Neural progenitor cell (in vitro differentiated cells): ENCODE measurements around the gene DGKE. TPM values are rescaled to one million over a fixed set of nuclear protein-coding genes. Genes with fewer than 3 reads are reported as not detected.

Experiments used
- DNase-seq: peaks from one replicate; pipeline ENCODE4 v3.0.0-alpha.2; 2016; ENCODE audit warnings: low spot score
- H2AFZ ChIP-seq: fragments of 200-600 bp; sonication (generic); replicated peaks from 2 replicates; pipeline ENCODE4 v1.6.1; 2016; ENCODE audit warnings: antibody characterized with exemption
- H3F3A ChIP-seq: fragments of 200-600 bp; sonication (generic); 2 replicates; pipeline ENCODE4 v1.6.1; 2016; ENCODE audit warnings: antibody characterized with exemption, low read depth
- H3K27ac ChIP-seq: fragments of 200-600 bp; sonication (generic); 2 replicates; pipeline ENCODE4 v1.5.1; 2016; ENCODE audit warnings: mild to moderate bottlenecking
- H3K27me3 ChIP-seq: fragments of 200-600 bp; sonication (generic); 2 replicates; pipeline ENCODE4 v1.6.1; 2016; ENCODE audit warnings: mild to moderate bottlenecking, moderate library complexity
- H3K36me3 ChIP-seq: fragments of 200-600 bp; sonication (generic); 2 replicates; pipeline ENCODE4 v1.5.1; 2016
- H3K4me1 ChIP-seq: fragments of 200-600 bp; sonication (generic); 2 replicates; pipeline ENCODE4 v1.6.1; 2016; ENCODE audit warnings: mixed run types
- H3K4me2 ChIP-seq: fragments of 200-600 bp; sonication (generic); 2 replicates; pipeline ENCODE4 v1.6.1; 2016
- H3K4me3 ChIP-seq: fragments of 200-600 bp; sonication (generic); 2 replicates; pipeline ENCODE4 v1.5.1; 2016
- H3K79me2 ChIP-seq: fragments of 200-600 bp; sonication (generic); 2 replicates; pipeline ENCODE4 v1.6.1; 2016; ENCODE audit warnings: low read depth
- H3K9ac ChIP-seq: fragments of 200-600 bp; sonication (generic); 2 replicates; pipeline ENCODE4 v1.6.1; 2016
- H3K9me3 ChIP-seq: fragments of 200-600 bp; sonication (generic); 2 replicates; pipeline ENCODE4 v1.5.1; 2016; ENCODE audit warnings: low read depth
- H4K20me1 ChIP-seq: fragments of 200-600 bp; sonication (generic); 2 replicates; pipeline ENCODE4 v1.6.1; 2016; ENCODE audit warnings: low read depth
- H3K27ac Mint-ChIP-seq: 3 replicates; pipeline ENCODE4 v1.8.0; 2021; ENCODE audit warnings: mixed read lengths
- H3K27me3 Mint-ChIP-seq: 2 replicates; pipeline ENCODE4 v1.8.0; 2022; ENCODE audit warnings: low read depth, mild to moderate bottlenecking, inconsistent platforms, moderate library complexity, mixed read lengths; ENCODE audit not compliant: insufficient read depth
- H3K36me3 Mint-ChIP-seq: 3 replicates; pipeline ENCODE4 v1.8.0; 2021; ENCODE audit warnings: mixed read lengths
- H3K4me1 Mint-ChIP-seq: 3 replicates; pipeline ENCODE4 v1.8.0; 2021; ENCODE audit warnings: mixed read lengths
- H3K4me3 Mint-ChIP-seq: 3 replicates; pipeline ENCODE4 v1.8.0; 2021; ENCODE audit warnings: mild to moderate bottlenecking, moderate library complexity, mixed read lengths
- H3K9me3 Mint-ChIP-seq: 3 replicates; pipeline ENCODE4 v1.8.0; 2020; ENCODE audit warnings: mixed read lengths
- EZH2 ChIP-seq: fragments of 200-600 bp; sonication (generic); IDR thresholded peaks from 2 replicates; pipeline ENCODE4 v1.6.1; 2017; ENCODE audit warnings: antibody characterized with exemption, mild to moderate bottlenecking, moderate library complexity
- EZH2phosphoT487 ChIP-seq: fragments of 200-600 bp; sonication (generic); IDR thresholded peaks from 2 replicates; pipeline ENCODE4 v1.6.1; 2017; ENCODE audit warnings: antibody characterized with exemption
- total RNA-seq: library from RNA; depleted of rRNA; stranded (reverse); fragments of >200 nt; gene quantifications from 2 replicates; pipeline ENCODE4 v1.2.3, GENCODE V29; 2015; ENCODE audit warnings: low replicate concordance
- TF ChIP-seq, protein P1 (sequence below): fragments of 200-600 bp; sonication (generic); IDR thresholded peaks from 2 replicates; pipeline ENCODE4 v1.5.1; 2017; ENCODE audit warnings: antibody characterized with exemption, mild to moderate bottlenecking

Gene DGKE
- total RNA-seq, 1 donor from 2014 or later, result 7.5 TPM

- H3K9ac ChIP-seq, result no peak overlapping the region
- H3F3A ChIP-seq, result no peaks in the 10 kb centered on the region
- H2AFZ ChIP-seq, result no peak overlapping the region
- H3K4me1 ChIP-seq, result no peaks in the 10 kb centered on the region
- H4K20me1 ChIP-seq, result no peaks in the 10 kb centered on the region
- peaks cover 6% of the 10 kb centered on the region for H3K4me1 Mint-ChIP-seq
- H3K36me3 ChIP-seq, result no peaks in the 10 kb centered on the region
- H3K4me3 Mint-ChIP-seq, result no peak overlapping the region
- no peak overlapping the region for H3K27ac ChIP-seq
- no peaks in the 10 kb centered on the region for H3K79me2 ChIP-seq
- no peak for TF ChIP-seq EZH2phosphoT487
- TF ChIP-seq, protein P1, sequence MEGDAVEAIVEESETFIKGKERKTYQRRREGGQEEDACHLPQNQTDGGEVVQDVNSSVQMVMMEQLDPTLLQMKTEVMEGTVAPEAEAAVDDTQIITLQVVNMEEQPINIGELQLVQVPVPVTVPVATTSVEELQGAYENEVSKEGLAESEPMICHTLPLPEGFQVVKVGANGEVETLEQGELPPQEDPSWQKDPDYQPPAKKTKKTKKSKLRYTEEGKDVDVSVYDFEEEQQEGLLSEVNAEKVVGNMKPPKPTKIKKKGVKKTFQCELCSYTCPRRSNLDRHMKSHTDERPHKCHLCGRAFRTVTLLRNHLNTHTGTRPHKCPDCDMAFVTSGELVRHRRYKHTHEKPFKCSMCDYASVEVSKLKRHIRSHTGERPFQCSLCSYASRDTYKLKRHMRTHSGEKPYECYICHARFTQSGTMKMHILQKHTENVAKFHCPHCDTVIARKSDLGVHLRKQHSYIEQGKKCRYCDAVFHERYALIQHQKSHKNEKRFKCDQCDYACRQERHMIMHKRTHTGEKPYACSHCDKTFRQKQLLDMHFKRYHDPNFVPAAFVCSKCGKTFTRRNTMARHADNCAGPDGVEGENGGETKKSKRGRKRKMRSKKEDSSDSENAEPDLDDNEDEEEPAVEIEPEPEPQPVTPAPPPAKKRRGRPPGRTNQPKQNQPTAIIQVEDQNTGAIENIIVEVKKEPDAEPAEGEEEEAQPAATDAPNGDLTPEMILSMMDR, result no peak
- no peak for TF ChIP-seq EZH2
- H3K27me3 Mint-ChIP-seq, result no peaks in the 10 kb centered on the region
- H3K27me3 ChIP-seq, result no peaks in the 10 kb centered on the region
- no peak for DNase-seq
- no peaks in the 10 kb centered on the region for H3K9me3 ChIP-seq
- no peak overlapping the region for H3K4me3 ChIP-seq
- no peak overlapping the region for H3K4me2 ChIP-seq
- no peak overlapping the region for H3K27ac Mint-ChIP-seq
- no peaks in the 10 kb centered on the region for H3K9me3 Mint-ChIP-seq
- H3K36me3 Mint-ChIP-seq, result peaks cover 2% of the 10 kb centered on the region
Observed at GRCh38 chr17:56821847-56822534, 12.0 kb upstream of the DGKE start.

DNA sequence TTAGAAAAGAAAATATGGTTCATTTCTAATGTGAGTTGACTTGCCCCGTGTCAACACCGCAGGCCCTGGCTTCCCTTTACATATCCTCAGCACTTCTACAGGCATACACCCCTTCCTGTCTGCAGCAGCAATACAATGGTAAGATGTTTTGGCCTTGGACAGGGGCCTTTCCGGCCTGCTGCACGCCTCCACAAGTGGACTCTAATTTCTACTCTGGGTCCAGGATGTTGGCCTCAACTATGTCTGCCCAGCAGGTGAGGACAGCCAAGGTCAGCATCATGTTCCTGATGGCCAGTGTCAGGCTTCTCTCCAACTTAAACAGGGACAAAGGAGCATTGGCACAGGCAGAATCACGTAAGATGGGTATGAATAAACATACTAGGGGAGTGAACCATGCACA lies 11.2 kb upstream of the DGKE start:
- H3K9me3 Mint-ChIP-seq, result no peaks in the 10 kb centered on the region
- Histone ChIP-seq H3K4me3 (no peak overlapping the region), H3K36me3 (no peaks in the 10 kb centered on the region)

DNA sequence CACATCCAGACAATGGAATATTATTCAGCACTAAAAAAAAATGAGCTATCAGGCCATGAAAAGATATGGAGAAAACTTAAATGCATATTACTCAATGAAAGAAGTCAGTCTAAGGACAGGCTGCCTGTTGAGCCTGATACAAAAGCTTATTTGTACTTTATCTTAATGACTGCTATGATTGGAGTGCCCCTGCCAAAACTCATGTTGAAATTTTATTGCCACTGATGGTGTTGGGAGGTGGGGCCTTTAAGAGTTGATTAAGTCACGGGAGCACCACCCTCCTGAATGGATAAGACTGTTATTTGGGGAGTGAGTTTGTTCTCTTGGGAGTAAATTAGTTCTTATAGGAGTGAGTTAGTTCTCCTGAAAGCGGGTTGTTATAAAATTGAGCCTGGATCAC lies 10.1 kb upstream of the DGKE start:
- Histone ChIP-seq H3K27ac (no peak overlapping the region), H3K9ac (no peak overlapping the region), H3K4me2 (no peak overlapping the region), H2AFZ (no peak overlapping the region), H3K79me2 (no peaks in the 10 kb centered on the region), H3K27me3 (no peaks in the 10 kb centered on the region), H3K4me1 (no peaks in the 10 kb centered on the region), H3K36me3 (no peaks in the 10 kb centered on the region), H3F3A (no peaks in the 10 kb centered on the region), H3K4me3 (no peak overlapping the region), H3K9me3 (no peaks in the 10 kb centered on the region), H4K20me1 (no peaks in the 10 kb centered on the region)
- no peak for DNase-seq
- H3K4me1 Mint-ChIP-seq, result peaks cover 6% of the 10 kb centered on the region
- no peak for TF ChIP-seq EZH2
- TF ChIP-seq EZH2phosphoT487, result no peak
- TF ChIP-seq, protein P1, result no peak
- H3K36me3 Mint-ChIP-seq, result peaks cover 4% of the 10 kb centered on the region
- no peak overlapping the region for H3K27ac Mint-ChIP-seq
- H3K9me3 Mint-ChIP-seq, result no peaks in the 10 kb centered on the region
- no peaks in the 10 kb centered on the region for H3K27me3 Mint-ChIP-seq
- H3K4me3 Mint-ChIP-seq, result no peak overlapping the region

More for the DNA sequence above, 11.2 kb upstream of the DGKE start:
- peaks cover 2% of the 10 kb centered on the region for H3K36me3 Mint-ChIP-seq
- H3K27me3 ChIP-seq, result no peaks in the 10 kb centered on the region
- no peaks in the 10 kb centered on the region for H3K79me2 ChIP-seq
- TF ChIP-seq, protein P1, result no peak
- TF ChIP-seq EZH2 (no peak), EZH2phosphoT487 (no peak)
- no peak overlapping the region for H3K4me2 ChIP-seq
- no peak overlapping the region for H3K4me3 Mint-ChIP-seq
- no peak overlapping the region for H3K9ac ChIP-seq
- no peaks in the 10 kb centered on the region for H3K4me1 ChIP-seq
- DNase-seq, result no peak
- H3K9me3 ChIP-seq, result no peaks in the 10 kb centered on the region
- no peaks in the 10 kb centered on the region for H3K27me3 Mint-ChIP-seq
- no peaks in the 10 kb centered on the region for H3F3A ChIP-seq
- no peak overlapping the region for H2AFZ ChIP-seq
- no peaks in the 10 kb centered on the region for H4K20me1 ChIP-seq
- H3K27ac Mint-ChIP-seq, result no peak overlapping the region
- peaks cover 6% of the 10 kb centered on the region for H3K4me1 Mint-ChIP-seq
- no peak overlapping the region for H3K27ac ChIP-seq
